Amniotic epithelial cell (primary cell): ENCODE results near the gene TMEM190.
"Not testable (repeated sequence)": the region's sequence is repeated elsewhere in the genome, so short reads cannot be mapped to it uniquely, and the experiment has no call there.

Experiments
- DNase-seq: peaks from one replicate; pipeline ENCODE4 v3.0.0-alpha.2; 2010; ENCODE audit warnings: low read depth

TMEM190 gene

GRCh38 chr19:55376241-55376933, at the start of gene TMEM190:
Gene TMEM190 (plus strand): TSS chr19:55376826. CDS start chr19:55376854, 28 bp downstream.
- no peak for DNase-seq

GRCh38 chr19:55328774-55329318, 47.8 kb upstream of the TMEM190 start:
- not testable (repeated sequence) for DNase-seq

- peak; percentile 29 for DNase-seq
Measured at GRCh38 chr19:55329791-55330190, 46.8 kb upstream of the TMEM190 start.

- no peak for DNase-seq
Measured at GRCh38 chr19:55333870-55334269, 42.8 kb upstream of the TMEM190 start.

GRCh38 chr19:55336101-55336500, 40.5 kb upstream of the TMEM190 start:
- DNase-seq = no peak

GRCh38 chr19:55339105-55339888, 37.3 kb upstream of the TMEM190 start, which contains the start of gene KMT5C:
Gene KMT5C (plus strand): TSS chr19:55339876. CDS start chr19:55341937, 2,061 bp downstream.
- DNase-seq = peak; percentile 100

- no peak for DNase-seq
Measured at GRCh38 chr19:55339889-55340783, 36.5 kb upstream of the TMEM190 start.

GRCh38 chr19:55340784-55341147, 35.9 kb upstream of the TMEM190 start:
- no peak for DNase-seq

- DNase-seq = peak; percentile 64
Measured at GRCh38 chr19:55341171-55341588, 35.4 kb upstream of the TMEM190 start.

- DNase-seq = no peak
Measured at GRCh38 chr19:55341595-55342531, 34.8 kb upstream of the TMEM190 start.

- DNase-seq = no peak
Measured at GRCh38 chr19:55344444-55344843, 32.2 kb upstream of the TMEM190 start.

- no peak for DNase-seq
Measured at GRCh38 chr19:55345101-55345817, 31.4 kb upstream of the TMEM190 start.

GRCh38 chr19:55345818-55346724, 30.6 kb upstream of the TMEM190 start:
- peak; percentile 49 for DNase-seq

- no peak for DNase-seq
Measured at GRCh38 chr19:55346725-55347441, 29.7 kb upstream of the TMEM190 start.

GRCh38 chr19:55347442-55348009, 29.1 kb upstream of the TMEM190 start:
- no peak for DNase-seq

- DNase-seq = no peak
Measured at GRCh38 chr19:55348317-55349034, 28.1 kb upstream of the TMEM190 start.

- no peak for DNase-seq
Measured at GRCh38 chr19:55350620-55351315, 25.9 kb upstream of the TMEM190 start.
